OCI-LY1 (cell line): ENCODE data around the gene KCNJ4.

Experiments used
- H2AFZ ChIP-seq: fragments of 200-600 bp; sonication (generic), shearing (Covaris generic); 2 replicates; pipeline ENCODE4 v1.6.0; 2014; ENCODE audit warnings: antibody characterized with exemption, mild to moderate bottlenecking, low read length
- H3F3A ChIP-seq: fragments of 200-600 bp; sonication (generic), shearing (Covaris generic); 2 replicates; pipeline ENCODE4 v1.6.0; 2014; ENCODE audit warnings: mild to moderate bottlenecking, antibody characterized with exemption, low read length, moderate library complexity; ENCODE audit not compliant: insufficient read depth
- H3K27ac ChIP-seq: fragments of 200-600 bp; sonication (generic); 2 replicates; pipeline ENCODE4 v1.5.1; 2014; ENCODE audit warnings: low read length, mixed run types, mild to moderate bottlenecking, low read depth; ENCODE audit not compliant: poor library complexity, severe bottlenecking
- H3K27me3 ChIP-seq: fragments of 200-600 bp; sonication (generic); 2 replicates; pipeline ENCODE4 v1.6.0; 2014; ENCODE audit warnings: antibody characterized with exemption, mild to moderate bottlenecking, low read length, moderate library complexity; ENCODE audit not compliant: insufficient read depth
- H3K36me3 ChIP-seq: fragments of 200-600 bp; sonication (generic); 2 replicates; pipeline ENCODE4 v1.6.1; 2014; ENCODE audit warnings: mild to moderate bottlenecking, antibody characterized with exemption, low read length, moderate library complexity, mixed read lengths; ENCODE audit not compliant: insufficient read depth
- H3K4me1 ChIP-seq: fragments of 200-600 bp; sonication (generic); 2 replicates; pipeline ENCODE4 v1.5.1; 2014; ENCODE audit warnings: mild to moderate bottlenecking, low read length, moderate library complexity; ENCODE audit not compliant: insufficient read depth, severe bottlenecking
- H3K4me2 ChIP-seq: fragments of 200-600 bp; sonication (generic), shearing (Covaris generic); 2 replicates; pipeline ENCODE4 v1.6.1; 2014; ENCODE audit warnings: low read length
- H3K4me3 ChIP-seq: fragments of 200-600 bp; sonication (generic); 2 replicates; pipeline ENCODE4 v1.5.1; 2014; ENCODE audit warnings: low read length, low read depth, mild to moderate bottlenecking, mixed read lengths; ENCODE audit not compliant: poor library complexity, severe bottlenecking
- H3K79me2 ChIP-seq: fragments of 200-600 bp; shearing (Covaris generic); 2 replicates; pipeline ENCODE4 v1.6.1; 2016; ENCODE audit warnings: mixed run types, low read length, mixed read lengths; ENCODE audit not compliant: insufficient read depth
- H3K9ac ChIP-seq: fragments of 200-600 bp; sonication (generic), shearing (Covaris generic); 2 replicates; pipeline ENCODE4 v1.6.1; 2014; ENCODE audit warnings: mild to moderate bottlenecking, low read length, mixed read lengths
- H3K9me2 ChIP-seq: fragments of 200-600 bp; sonication (generic), shearing (Covaris generic); 2 replicates; pipeline ENCODE4 v1.6.1; 2014; ENCODE audit warnings: low read depth, mild to moderate bottlenecking, low read length, mixed read lengths
- H3K9me3 ChIP-seq: fragments of 200-600 bp; shearing (Covaris generic); 2 replicates; pipeline ENCODE4 v1.6.1; 2014; ENCODE audit warnings: low read length, mixed read lengths
- H4K20me1 ChIP-seq: fragments of 200-600 bp; sonication (generic), shearing (Covaris generic); 2 replicates; pipeline ENCODE4 v1.6.0; 2016; ENCODE audit warnings: mild to moderate bottlenecking, low read length; ENCODE audit not compliant: insufficient read depth
- CTCF ChIP-seq: fragments of 200-600 bp; sonication (generic), shearing (Covaris generic); IDR thresholded peaks from 2 replicates; pipeline ENCODE4 v1.5.1; 2017; ENCODE audit warnings: mild to moderate bottlenecking, antibody characterized with exemption, low read length, moderate library complexity, mixed read lengths
- EZH2 ChIP-seq: fragments of 200-600 bp; sonication (generic), shearing (Covaris generic); IDR thresholded peaks from 2 replicates; pipeline ENCODE4 v1.8.0; 2017; ENCODE audit warnings: borderline replicate concordance, mixed run types, mild to moderate bottlenecking, antibody characterized with exemption, low read length, moderate library complexity, mixed read lengths

The KCNJ4 gene

GRCh38 chr22:38416621-38417251, 38.3 kb downstream of the KCNJ4 start:
- Histone ChIP-seq H3K27me3 (peaks cover 7% of the 10 kb centered on the region; the same call in 1 of the 2 replicates), H3K9me3 (no peaks in the 10 kb centered on the region), H2AFZ (no peak overlapping the region), H3F3A (no peaks in the 10 kb centered on the region), H3K27ac (no peak overlapping the region), H3K9ac (no peak overlapping the region), H3K4me3 (no peak overlapping the region), H3K9me2 (no peaks in the 10 kb centered on the region), H3K4me2 (no peak overlapping the region), H3K36me3 (no peaks in the 10 kb centered on the region), H3K4me1 (no peaks in the 10 kb centered on the region), H4K20me1 (no peaks in the 10 kb centered on the region), H3K79me2 (no peaks in the 10 kb centered on the region)
- no peak for TF ChIP-seq CTCF
- no peak for TF ChIP-seq EZH2

DNA sequence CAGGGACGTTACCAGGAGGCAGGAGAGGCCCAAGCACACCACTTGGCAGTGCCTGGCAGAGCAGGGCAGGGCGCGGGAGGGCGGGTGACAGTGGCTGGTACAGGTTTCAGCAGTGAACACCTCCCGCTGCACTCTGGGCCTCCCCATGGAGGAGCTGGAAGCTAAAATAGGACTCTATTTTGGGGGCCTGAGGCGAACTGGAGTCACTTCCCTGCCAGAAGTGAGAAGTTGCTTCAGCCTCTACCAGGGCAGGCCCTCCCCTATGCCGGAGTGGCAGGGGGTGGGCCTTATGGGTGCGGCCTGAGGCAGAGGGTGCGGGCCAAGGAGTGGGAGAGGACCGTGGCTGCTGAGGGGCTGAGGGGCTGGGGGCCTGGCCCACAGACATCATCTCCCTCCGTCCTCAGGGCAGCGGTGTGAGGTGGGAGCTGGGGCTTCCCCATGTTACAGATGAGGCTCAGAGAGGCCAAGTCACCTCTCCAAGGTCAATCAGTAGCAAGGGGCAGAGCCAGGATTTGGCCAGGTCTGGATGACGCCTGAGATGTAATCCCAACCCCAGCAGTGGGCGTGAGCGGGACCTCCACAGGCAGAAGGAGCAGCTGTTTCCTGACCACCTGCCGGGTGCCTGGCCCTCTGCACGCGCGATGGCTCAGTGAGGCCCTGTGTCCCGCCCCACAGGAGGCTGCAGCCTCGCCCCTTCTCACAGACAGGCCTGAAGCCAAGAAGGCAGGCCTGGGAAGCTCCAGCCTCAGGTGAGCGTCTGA, 39.3 kb downstream of the KCNJ4 start:
- Histone ChIP-seq H3K4me3 (no peak overlapping the region), H3K36me3 (no peaks in the 10 kb centered on the region), H3K9me2 (no peaks in the 10 kb centered on the region), H3K4me1 (no peaks in the 10 kb centered on the region), H3K4me2 (no peak overlapping the region), H3K27ac (no peak overlapping the region), H4K20me1 (no peaks in the 10 kb centered on the region), H3K79me2 (no peaks in the 10 kb centered on the region), H2AFZ (no peak overlapping the region), H3K9ac (no peak overlapping the region), H3K27me3 (peaks cover 7% of the 10 kb centered on the region; the same call in 1 of the 2 replicates), H3F3A (no peaks in the 10 kb centered on the region), H3K9me3 (no peaks in the 10 kb centered on the region)
- no peak for TF ChIP-seq EZH2
- no peak for TF ChIP-seq CTCF

GRCh38 chr22:38415046-38415445, 40.0 kb downstream of the KCNJ4 start:
- H3K4me2 ChIP-seq = no peak overlapping the region
- no peaks in the 10 kb centered on the region for H3K9me2 ChIP-seq
- H4K20me1 ChIP-seq = no peaks in the 10 kb centered on the region
- no peak overlapping the region for H3K27ac ChIP-seq
- H3F3A ChIP-seq = no peaks in the 10 kb centered on the region
- no peak overlapping the region for H3K4me3 ChIP-seq
- no peak for TF ChIP-seq EZH2
- TF ChIP-seq CTCF = no peak
- H2AFZ ChIP-seq = no peak overlapping the region
- peaks cover 7% of the 10 kb centered on the region; the same call in 1 of the 2 replicates for H3K27me3 ChIP-seq
- H3K4me1 ChIP-seq = no peaks in the 10 kb centered on the region
- no peaks in the 10 kb centered on the region for H3K36me3 ChIP-seq
- H3K79me2 ChIP-seq = no peaks in the 10 kb centered on the region
- no peak overlapping the region for H3K9ac ChIP-seq
- no peaks in the 10 kb centered on the region for H3K9me3 ChIP-seq
